ENCODE data around the gene OR4F6.

GRCh38 chr15:101801048-101801447 is 2.3 kb upstream of the OR4F6 start:
- TF ChIP-seq POLR2A (IDR thresholded peaks at IDR 0.05) = no peak
- no peak for TF ChIP-seq CTCF (IDR thresholded peaks at IDR 0.05)
- no peak for TF ChIP-seq POLR2AphosphoS5 (IDR thresholded peaks at IDR 0.05; ENCODE audit: insufficient read depth in 1 of 2, low read depth in 1 of 2)
